HL-60 (cell line): ENCODE data around the gene MTIF2.

Experiments
- POLR2AphosphoS5 ChIP-seq: IDR thresholded peaks from 2 replicates; pipeline ENCODE4 v1.6.1; 2012; ENCODE audit warnings: low read depth
- TF ChIP-seq, protein P1 (sequence below): IDR thresholded peaks from one replicate; pipeline ENCODE4 v1.5.1; 2011; ENCODE audit warnings: low read length, control low read depth, inconsistent platforms; ENCODE audit not compliant: insufficient read depth
- TF ChIP-seq, protein P2 (sequence below): IDR thresholded peaks from 2 replicates; pipeline ENCODE4 v1.6.1; 2012; ENCODE audit warnings: low read depth; ENCODE audit not compliant: insufficient replicate concordance

DNA sequence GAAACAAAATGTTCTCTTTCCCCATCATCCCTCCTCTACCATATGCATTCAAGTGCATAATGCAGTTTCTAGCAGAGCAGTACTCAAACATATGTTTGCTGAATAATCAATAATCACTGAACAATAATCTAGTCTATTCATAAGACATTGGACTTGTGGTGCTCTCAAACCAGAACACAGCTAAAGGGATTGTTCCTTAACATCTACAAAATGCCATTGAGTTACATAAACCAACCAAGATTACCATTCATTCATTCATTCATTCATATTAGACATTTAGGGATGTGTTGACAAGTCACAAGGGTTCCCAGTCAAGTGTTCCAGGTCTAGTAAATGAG lies 40.8 kb downstream of the MTIF2 start:
- TF ChIP-seq, protein P1, sequence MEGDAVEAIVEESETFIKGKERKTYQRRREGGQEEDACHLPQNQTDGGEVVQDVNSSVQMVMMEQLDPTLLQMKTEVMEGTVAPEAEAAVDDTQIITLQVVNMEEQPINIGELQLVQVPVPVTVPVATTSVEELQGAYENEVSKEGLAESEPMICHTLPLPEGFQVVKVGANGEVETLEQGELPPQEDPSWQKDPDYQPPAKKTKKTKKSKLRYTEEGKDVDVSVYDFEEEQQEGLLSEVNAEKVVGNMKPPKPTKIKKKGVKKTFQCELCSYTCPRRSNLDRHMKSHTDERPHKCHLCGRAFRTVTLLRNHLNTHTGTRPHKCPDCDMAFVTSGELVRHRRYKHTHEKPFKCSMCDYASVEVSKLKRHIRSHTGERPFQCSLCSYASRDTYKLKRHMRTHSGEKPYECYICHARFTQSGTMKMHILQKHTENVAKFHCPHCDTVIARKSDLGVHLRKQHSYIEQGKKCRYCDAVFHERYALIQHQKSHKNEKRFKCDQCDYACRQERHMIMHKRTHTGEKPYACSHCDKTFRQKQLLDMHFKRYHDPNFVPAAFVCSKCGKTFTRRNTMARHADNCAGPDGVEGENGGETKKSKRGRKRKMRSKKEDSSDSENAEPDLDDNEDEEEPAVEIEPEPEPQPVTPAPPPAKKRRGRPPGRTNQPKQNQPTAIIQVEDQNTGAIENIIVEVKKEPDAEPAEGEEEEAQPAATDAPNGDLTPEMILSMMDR = no peak
- TF ChIP-seq, protein P2, sequence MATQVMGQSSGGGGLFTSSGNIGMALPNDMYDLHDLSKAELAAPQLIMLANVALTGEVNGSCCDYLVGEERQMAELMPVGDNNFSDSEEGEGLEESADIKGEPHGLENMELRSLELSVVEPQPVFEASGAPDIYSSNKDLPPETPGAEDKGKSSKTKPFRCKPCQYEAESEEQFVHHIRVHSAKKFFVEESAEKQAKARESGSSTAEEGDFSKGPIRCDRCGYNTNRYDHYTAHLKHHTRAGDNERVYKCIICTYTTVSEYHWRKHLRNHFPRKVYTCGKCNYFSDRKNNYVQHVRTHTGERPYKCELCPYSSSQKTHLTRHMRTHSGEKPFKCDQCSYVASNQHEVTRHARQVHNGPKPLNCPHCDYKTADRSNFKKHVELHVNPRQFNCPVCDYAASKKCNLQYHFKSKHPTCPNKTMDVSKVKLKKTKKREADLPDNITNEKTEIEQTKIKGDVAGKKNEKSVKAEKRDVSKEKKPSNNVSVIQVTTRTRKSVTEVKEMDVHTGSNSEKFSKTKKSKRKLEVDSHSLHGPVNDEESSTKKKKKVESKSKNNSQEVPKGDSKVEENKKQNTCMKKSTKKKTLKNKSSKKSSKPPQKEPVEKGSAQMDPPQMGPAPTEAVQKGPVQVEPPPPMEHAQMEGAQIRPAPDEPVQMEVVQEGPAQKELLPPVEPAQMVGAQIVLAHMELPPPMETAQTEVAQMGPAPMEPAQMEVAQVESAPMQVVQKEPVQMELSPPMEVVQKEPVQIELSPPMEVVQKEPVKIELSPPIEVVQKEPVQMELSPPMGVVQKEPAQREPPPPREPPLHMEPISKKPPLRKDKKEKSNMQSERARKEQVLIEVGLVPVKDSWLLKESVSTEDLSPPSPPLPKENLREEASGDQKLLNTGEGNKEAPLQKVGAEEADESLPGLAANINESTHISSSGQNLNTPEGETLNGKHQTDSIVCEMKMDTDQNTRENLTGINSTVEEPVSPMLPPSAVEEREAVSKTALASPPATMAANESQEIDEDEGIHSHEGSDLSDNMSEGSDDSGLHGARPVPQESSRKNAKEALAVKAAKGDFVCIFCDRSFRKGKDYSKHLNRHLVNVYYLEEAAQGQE = no peak
- no peak for TF ChIP-seq POLR2AphosphoS5
